ENCODE results near the gene UCKL1.

Gene UCKL1

DNA sequence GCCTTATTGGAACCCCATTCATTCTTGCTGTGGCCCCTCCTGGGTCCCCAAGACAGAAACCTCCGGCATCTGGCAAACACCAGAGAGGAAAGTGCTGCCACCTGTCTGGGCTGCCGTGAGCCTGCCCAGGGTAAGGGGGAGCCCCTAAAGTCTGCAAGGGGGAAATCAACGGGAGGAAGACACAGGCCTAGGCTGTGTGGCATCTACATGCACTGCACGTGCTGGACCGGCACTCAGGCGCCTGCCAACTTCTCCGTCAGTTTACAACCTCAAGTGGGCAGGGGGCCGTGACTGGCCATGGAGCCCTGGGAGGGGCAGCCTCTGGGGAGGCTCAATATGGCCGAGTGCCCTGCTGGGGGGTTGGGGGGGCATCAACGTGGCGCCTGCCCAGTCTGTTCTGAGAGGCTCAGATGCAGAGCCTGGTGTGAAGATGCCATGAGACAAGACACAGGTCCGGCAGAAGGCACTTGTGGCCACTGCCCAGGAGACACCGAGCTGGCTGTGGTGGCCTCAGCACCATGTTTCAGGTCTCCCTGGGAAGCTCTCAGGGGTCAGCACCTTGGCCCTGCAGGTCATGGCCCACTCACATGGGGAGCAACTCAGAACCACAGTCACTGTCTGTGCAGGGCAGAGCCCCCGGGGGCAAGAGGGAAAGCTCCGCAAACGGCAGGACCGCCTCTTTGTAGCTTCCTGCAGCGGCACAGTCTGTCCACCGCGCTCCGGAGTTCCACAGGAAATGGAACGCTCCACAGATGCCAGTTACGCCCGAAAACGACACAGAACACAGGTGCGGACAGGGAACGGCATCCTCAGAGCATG is 8.4 kb downstream of the UCKL1 start:
- H3F3A ChIP-seq (ENCODE audit: insufficient read depth, low read length): peaks cover 18% of the 10 kb centered on the region
- no peak overlapping the region for H2AFZ ChIP-seq (ENCODE audit: low read length)
- no peaks in the 10 kb centered on the region; the same call in 1 of the 2 replicates for H3K36me3 ChIP-seq (replicated peaks; ENCODE audit: insufficient read depth, low read length)
- no peak for DNase-seq
- H3K79me2 ChIP-seq (ENCODE audit: low read length): peaks cover 83% of the 10 kb centered on the region
- no peaks in the 10 kb centered on the region for H3K9me2 ChIP-seq (replicated peaks; ENCODE audit: insufficient read depth, low read length)
- no peaks in the 10 kb centered on the region for H3K9me3 ChIP-seq (replicated peaks; ENCODE audit: insufficient read depth, low read length)
- TF ChIP-seq, protein P1, sequence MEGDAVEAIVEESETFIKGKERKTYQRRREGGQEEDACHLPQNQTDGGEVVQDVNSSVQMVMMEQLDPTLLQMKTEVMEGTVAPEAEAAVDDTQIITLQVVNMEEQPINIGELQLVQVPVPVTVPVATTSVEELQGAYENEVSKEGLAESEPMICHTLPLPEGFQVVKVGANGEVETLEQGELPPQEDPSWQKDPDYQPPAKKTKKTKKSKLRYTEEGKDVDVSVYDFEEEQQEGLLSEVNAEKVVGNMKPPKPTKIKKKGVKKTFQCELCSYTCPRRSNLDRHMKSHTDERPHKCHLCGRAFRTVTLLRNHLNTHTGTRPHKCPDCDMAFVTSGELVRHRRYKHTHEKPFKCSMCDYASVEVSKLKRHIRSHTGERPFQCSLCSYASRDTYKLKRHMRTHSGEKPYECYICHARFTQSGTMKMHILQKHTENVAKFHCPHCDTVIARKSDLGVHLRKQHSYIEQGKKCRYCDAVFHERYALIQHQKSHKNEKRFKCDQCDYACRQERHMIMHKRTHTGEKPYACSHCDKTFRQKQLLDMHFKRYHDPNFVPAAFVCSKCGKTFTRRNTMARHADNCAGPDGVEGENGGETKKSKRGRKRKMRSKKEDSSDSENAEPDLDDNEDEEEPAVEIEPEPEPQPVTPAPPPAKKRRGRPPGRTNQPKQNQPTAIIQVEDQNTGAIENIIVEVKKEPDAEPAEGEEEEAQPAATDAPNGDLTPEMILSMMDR (IDR thresholded peaks at IDR 0.05; ENCODE audit: low read length): no peak
- TF ChIP-seq EZH2phosphoT487 (IDR thresholded peaks at IDR 0.05; ENCODE audit: low read length): no peak
- TF ChIP-seq EZH2 (optimal IDR thresholded peaks at IDR 0.05; ENCODE audit: low read depth, low read length): no peak
- H3K4me1 ChIP-seq (ENCODE audit: low read length): peaks cover 28% of the 10 kb centered on the region
- H3K4me3 ChIP-seq (ENCODE audit: low read length): no peak overlapping the region
- no peak overlapping the region for H3K9ac ChIP-seq (ENCODE audit: low read length)
- no peak overlapping the region for H3K4me2 ChIP-seq (ENCODE audit: low read depth, low read length)
- peaks cover 26% of the 10 kb centered on the region; the same call in 1 of the 2 replicates for H4K20me1 ChIP-seq (ENCODE audit: insufficient read depth, low read length)
- no peak overlapping the region for H3K27ac ChIP-seq (ENCODE audit: low read length)
- no peaks in the 10 kb centered on the region for H3K27me3 ChIP-seq (replicated peaks; ENCODE audit: insufficient read depth, low read length)

DNA sequence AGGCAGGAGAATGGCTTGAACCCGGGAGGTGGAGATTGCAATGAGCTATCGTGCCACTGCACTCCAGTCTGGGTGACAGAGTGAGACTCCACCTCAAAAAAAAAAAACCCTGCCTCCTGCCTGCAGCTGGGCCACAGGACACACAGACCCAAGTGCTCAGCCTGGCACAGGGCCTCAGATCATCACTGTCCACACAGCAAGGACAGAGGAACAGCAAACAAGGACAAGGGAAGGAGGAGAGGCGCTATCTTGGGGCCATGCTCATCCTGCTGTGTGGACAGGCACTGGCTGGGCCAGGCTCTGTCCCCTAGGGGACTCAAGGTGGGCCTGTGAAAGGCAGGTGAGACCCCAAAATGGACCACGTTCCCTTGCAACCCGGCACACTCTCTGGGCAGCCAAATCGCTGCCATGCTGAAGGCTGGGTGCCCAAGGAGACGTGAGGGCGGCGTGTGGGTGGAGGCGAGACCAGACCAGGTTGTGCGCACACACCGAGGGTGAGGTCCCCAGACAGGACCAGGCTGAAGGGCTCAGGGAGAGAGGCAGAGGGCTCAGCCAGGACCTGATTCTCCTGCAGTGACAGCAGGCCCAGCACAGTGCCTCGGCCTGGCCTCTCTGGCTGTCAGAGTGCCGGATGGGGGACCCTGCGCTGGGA is 9.1 kb downstream of the UCKL1 start:
- peaks cover 75% of the 10 kb centered on the region for H3K79me2 ChIP-seq (ENCODE audit: low read length)
- H3K36me3 ChIP-seq (replicated peaks; ENCODE audit: insufficient read depth, low read length): no peaks in the 10 kb centered on the region; the same call in 1 of the 2 replicates
- no peak overlapping the region for H3K4me2 ChIP-seq (ENCODE audit: low read depth, low read length)
- H2AFZ ChIP-seq (ENCODE audit: low read length): no peak overlapping the region
- H3K27ac ChIP-seq (ENCODE audit: low read length): no peak overlapping the region
- no peaks in the 10 kb centered on the region for H3K27me3 ChIP-seq (replicated peaks; ENCODE audit: insufficient read depth, low read length)
- TF ChIP-seq, protein P1 (IDR thresholded peaks at IDR 0.05; ENCODE audit: low read length): no peak
- TF ChIP-seq EZH2phosphoT487 (IDR thresholded peaks at IDR 0.05; ENCODE audit: low read length) (no peak), EZH2 (optimal IDR thresholded peaks at IDR 0.05; ENCODE audit: low read depth, low read length) (no peak)
- H3K9me2 ChIP-seq (replicated peaks; ENCODE audit: insufficient read depth, low read length): no peaks in the 10 kb centered on the region
- H3K9me3 ChIP-seq (replicated peaks; ENCODE audit: insufficient read depth, low read length): no peaks in the 10 kb centered on the region
- no peak overlapping the region for H3K4me3 ChIP-seq (ENCODE audit: low read length)
- H4K20me1 ChIP-seq (ENCODE audit: insufficient read depth, low read length): peaks cover 25% of the 10 kb centered on the region; the same call in 1 of the 2 replicates
- H3F3A ChIP-seq (ENCODE audit: insufficient read depth, low read length): peaks cover 16% of the 10 kb centered on the region
- H3K4me1 ChIP-seq (ENCODE audit: low read length): peaks cover 21% of the 10 kb centered on the region
- DNase-seq: no peak
- H3K9ac ChIP-seq (ENCODE audit: low read length): no peak overlapping the region

DNA sequence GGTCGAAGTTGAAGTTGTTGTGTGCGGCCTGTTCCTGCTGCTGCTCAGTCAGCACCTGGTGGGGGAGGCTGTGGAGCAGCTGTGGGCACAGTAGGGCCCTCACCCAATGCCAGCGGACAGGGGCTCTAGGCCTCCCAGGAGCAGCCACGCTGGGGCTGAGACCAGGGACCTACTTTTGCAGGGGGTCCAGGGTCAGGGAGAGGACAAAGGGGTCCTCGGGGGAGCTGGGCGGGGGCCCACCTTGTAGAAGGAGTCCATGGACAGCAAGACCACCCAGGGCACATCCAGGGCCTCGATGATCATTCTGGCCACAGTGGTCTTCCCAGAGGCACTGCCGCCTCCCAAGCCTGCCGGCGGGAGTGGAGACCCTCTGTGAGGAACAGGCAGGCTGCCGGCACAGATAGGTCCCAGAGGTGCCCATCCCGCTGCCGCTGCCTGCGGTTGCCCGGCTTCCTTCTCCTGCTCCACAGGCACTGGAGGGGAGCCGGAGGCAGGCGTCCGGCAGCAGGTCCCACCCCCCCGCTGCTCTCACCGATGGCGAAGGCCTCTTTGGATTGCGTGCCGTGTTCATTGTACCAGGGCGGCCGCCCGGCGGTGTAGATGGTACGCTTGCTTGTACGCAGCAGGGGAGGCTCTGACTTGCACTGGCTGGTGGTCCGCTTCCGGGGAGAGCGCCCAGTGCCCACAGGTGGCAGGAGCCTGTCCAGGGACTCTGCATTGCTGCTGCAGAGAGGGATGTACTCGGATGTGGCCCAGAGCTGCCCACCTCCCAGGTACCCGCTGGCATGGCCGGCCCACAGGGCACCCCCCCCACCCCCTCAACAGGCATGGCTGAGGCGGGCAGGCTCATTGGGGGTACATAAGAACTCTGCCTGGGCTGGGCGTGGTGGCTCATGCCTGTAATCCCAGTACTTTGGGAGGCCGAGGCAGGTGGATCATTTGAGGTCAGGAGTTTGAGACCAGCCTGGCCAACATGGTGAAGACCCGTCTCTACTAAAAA is 10.0 kb downstream of the UCKL1 start:
- peaks cover 13% of the 10 kb centered on the region for H3K4me1 ChIP-seq (ENCODE audit: low read length)
- TF ChIP-seq EZH2 (optimal IDR thresholded peaks at IDR 0.05; ENCODE audit: low read depth, low read length) (no peak), EZH2phosphoT487 (IDR thresholded peaks at IDR 0.05; ENCODE audit: low read length) (no peak)
- TF ChIP-seq, protein P1 (IDR thresholded peaks at IDR 0.05; ENCODE audit: low read length): no peak
- no peaks in the 10 kb centered on the region for H3K27me3 ChIP-seq (replicated peaks; ENCODE audit: insufficient read depth, low read length)
- H3K9me3 ChIP-seq (replicated peaks; ENCODE audit: insufficient read depth, low read length): no peaks in the 10 kb centered on the region
- no peak overlapping the region for H3K9ac ChIP-seq (ENCODE audit: low read length)
- DNase-seq: no peak
- H3K4me3 ChIP-seq (ENCODE audit: low read length): no peak overlapping the region
- peaks cover 67% of the 10 kb centered on the region for H3K79me2 ChIP-seq (ENCODE audit: low read length)
- no peak overlapping the region for H3K4me2 ChIP-seq (ENCODE audit: low read depth, low read length)
- H2AFZ ChIP-seq (ENCODE audit: low read length): no peak overlapping the region
- peaks cover 9% of the 10 kb centered on the region for H3F3A ChIP-seq (ENCODE audit: insufficient read depth, low read length)
- H3K9me2 ChIP-seq (replicated peaks; ENCODE audit: insufficient read depth, low read length): no peaks in the 10 kb centered on the region
- H4K20me1 ChIP-seq (ENCODE audit: insufficient read depth, low read length): peaks cover 20% of the 10 kb centered on the region; the same call in 1 of the 2 replicates
- no peak overlapping the region for H3K27ac ChIP-seq (ENCODE audit: low read length)
- H3K36me3 ChIP-seq (replicated peaks; ENCODE audit: insufficient read depth, low read length): no peaks in the 10 kb centered on the region; the same call in 1 of the 2 replicates
